Measurements from ENCODE around the gene SLU7. TPM values are rescaled to one million over a fixed set of nuclear protein-coding genes. Genes with fewer than 3 reads are reported as not detected.

Gene SLU7
- total RNA-seq, 2 donors from 2014 or later = 31.5 to 48.8 TPM

- H3K36me3 ChIP-seq = no peaks in the 10 kb centered on the region
- no peak overlapping the region for H3K27ac ChIP-seq
- no peak for DNase-seq
- no peak overlapping the region for H3K9ac ChIP-seq (ENCODE audit: low read depth in 2 of 2, low read length in 2 of 2)
- TF ChIP-seq, protein P1, sequence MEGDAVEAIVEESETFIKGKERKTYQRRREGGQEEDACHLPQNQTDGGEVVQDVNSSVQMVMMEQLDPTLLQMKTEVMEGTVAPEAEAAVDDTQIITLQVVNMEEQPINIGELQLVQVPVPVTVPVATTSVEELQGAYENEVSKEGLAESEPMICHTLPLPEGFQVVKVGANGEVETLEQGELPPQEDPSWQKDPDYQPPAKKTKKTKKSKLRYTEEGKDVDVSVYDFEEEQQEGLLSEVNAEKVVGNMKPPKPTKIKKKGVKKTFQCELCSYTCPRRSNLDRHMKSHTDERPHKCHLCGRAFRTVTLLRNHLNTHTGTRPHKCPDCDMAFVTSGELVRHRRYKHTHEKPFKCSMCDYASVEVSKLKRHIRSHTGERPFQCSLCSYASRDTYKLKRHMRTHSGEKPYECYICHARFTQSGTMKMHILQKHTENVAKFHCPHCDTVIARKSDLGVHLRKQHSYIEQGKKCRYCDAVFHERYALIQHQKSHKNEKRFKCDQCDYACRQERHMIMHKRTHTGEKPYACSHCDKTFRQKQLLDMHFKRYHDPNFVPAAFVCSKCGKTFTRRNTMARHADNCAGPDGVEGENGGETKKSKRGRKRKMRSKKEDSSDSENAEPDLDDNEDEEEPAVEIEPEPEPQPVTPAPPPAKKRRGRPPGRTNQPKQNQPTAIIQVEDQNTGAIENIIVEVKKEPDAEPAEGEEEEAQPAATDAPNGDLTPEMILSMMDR (IDR thresholded peaks at IDR 0.05) = no peak
- intact Hi-C loops (cut with DNase I) = no loop called here
- H3K27me3 ChIP-seq = no peaks in the 10 kb centered on the region
- H3K4me1 ChIP-seq = no peaks in the 10 kb centered on the region
- no peak overlapping the region for H3K4me3 ChIP-seq
- no peaks in the 10 kb centered on the region for H3K9me3 ChIP-seq
These were observed 30.6 kb upstream of the SLU7 start for GRCh38 chr5:160449458-160449857.

GRCh38 chr5:160448886-160449285 lies 30.0 kb upstream of the SLU7 start:
- no peak overlapping the region for H3K9ac ChIP-seq (ENCODE audit: low read depth in 2 of 2, low read length in 2 of 2)
- H3K36me3 ChIP-seq = no peaks in the 10 kb centered on the region
- TF ChIP-seq, protein P1 (IDR thresholded peaks at IDR 0.05) = no peak
- no peak overlapping the region for H3K27ac ChIP-seq
- H3K4me1 ChIP-seq = no peaks in the 10 kb centered on the region
- H3K4me3 ChIP-seq = no peak overlapping the region
- no peaks in the 10 kb centered on the region for H3K9me3 ChIP-seq
- no peaks in the 10 kb centered on the region for H3K27me3 ChIP-seq
- intact Hi-C loops (cut with DNase I) = no loop called here
- no peak for DNase-seq

GRCh38 chr5:160445751-160446150 lies 26.9 kb upstream of the SLU7 start:
- DNase-seq = no peak
- TF ChIP-seq, protein P1 (IDR thresholded peaks at IDR 0.05) = no peak
- intact Hi-C loops (cut with DNase I) = no loop called here

GRCh38 chr5:160445132-160445531 lies 26.3 kb upstream of the SLU7 start:
- intact Hi-C loops (cut with DNase I) = no loop called here
- Histone ChIP-seq H3K9ac (ENCODE audit: low read depth in 2 of 2, low read length in 2 of 2) (no peak overlapping the region), H3K27me3 (no peaks in the 10 kb centered on the region), H3K27ac (no peak overlapping the region), H3K9me3 (no peaks in the 10 kb centered on the region), H3K4me1 (no peaks in the 10 kb centered on the region), H3K36me3 (no peaks in the 10 kb centered on the region), H3K4me3 (no peak overlapping the region)
- TF ChIP-seq, protein P1 (IDR thresholded peaks at IDR 0.05) = no peak
- DNase-seq = no peak

More at GRCh38 chr5:160445751-160446150, 26.9 kb upstream of the SLU7 start:
- Histone ChIP-seq H3K27me3 (no peaks in the 10 kb centered on the region), H3K4me1 (no peaks in the 10 kb centered on the region), H3K4me3 (no peak overlapping the region), H3K27ac (no peak overlapping the region), H3K36me3 (no peaks in the 10 kb centered on the region), H3K9ac (ENCODE audit: low read depth in 2 of 2, low read length in 2 of 2) (no peak overlapping the region), H3K9me3 (no peaks in the 10 kb centered on the region)

DNA sequence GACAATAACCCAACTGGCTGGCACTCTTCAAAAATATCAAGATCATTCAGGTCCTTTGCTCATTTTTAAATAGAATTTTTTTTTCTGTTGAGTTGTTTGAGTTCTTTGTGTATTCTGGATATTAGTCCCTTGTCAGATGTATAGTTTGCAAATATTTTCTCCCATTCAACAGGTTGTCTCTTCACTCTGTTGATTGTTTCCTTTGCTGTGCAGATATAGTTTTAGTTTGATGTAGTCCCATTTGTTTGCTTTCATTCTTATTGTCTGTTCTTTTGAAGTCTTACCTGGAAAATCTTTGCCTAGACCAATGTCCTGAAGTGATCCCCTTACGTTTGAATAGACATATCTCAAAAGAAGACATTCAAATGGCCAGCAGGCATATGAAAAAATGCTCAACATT lies 25.5 kb upstream of the SLU7 start:
- Histone ChIP-seq H3K9ac (ENCODE audit: low read depth in 2 of 2, low read length in 2 of 2) (no peak overlapping the region), H3K27me3 (no peaks in the 10 kb centered on the region), H3K4me3 (no peak overlapping the region), H3K27ac (no peak overlapping the region), H3K4me1 (no peaks in the 10 kb centered on the region), H3K9me3 (no peaks in the 10 kb centered on the region), H3K36me3 (no peaks in the 10 kb centered on the region)
- intact Hi-C loops (cut with DNase I) = no loop called here
- TF ChIP-seq, protein P1 (IDR thresholded peaks at IDR 0.05) = no peak
- no peak for DNase-seq
